Measurements from ENCODE around the gene AP3D1.
A peak's percentile ranks its signal among the peaks of the same experiment; 100 is the strongest.

The AP3D1 gene

GRCh38 chr19:2173388-2173766 lies 22.0 kb upstream of the AP3D1 start:
- Mint-ChIP-seq H3K27me3 (no peaks in the 10 kb centered on the region), H3K36me3 (ENCODE audit: low read depth) (peaks cover 44% of the 10 kb centered on the region), H3K4me3 (no peak overlapping the region), H3K4me1 (ENCODE audit: low read depth) (peaks cover 81% of the 10 kb centered on the region), H3K27ac (peak overlapping the region; percentile 42), H3K9me3 (no peaks in the 10 kb centered on the region)
- intact Hi-C loops (cut with micrococcal nuclease): no loop called here

- intact Hi-C loops (cut with micrococcal nuclease): no loop called here
- Mint-ChIP-seq H3K9me3 (no peaks in the 10 kb centered on the region), H3K4me3 (no peak overlapping the region), H3K27me3 (no peaks in the 10 kb centered on the region), H3K4me1 (ENCODE audit: low read depth) (peaks cover 89% of the 10 kb centered on the region), H3K27ac (no peak overlapping the region), H3K36me3 (ENCODE audit: low read depth) (peaks cover 35% of the 10 kb centered on the region)
These were observed 20.2 kb upstream of the AP3D1 start for GRCh38 chr19:2171349-2172145.

- peak overlapping the region; percentile 45 for H3K27ac Mint-ChIP-seq
- peaks cover 89% of the 10 kb centered on the region for H3K4me1 Mint-ChIP-seq (ENCODE audit: low read depth)
- H3K27me3 Mint-ChIP-seq: no peaks in the 10 kb centered on the region
- no peaks in the 10 kb centered on the region for H3K9me3 Mint-ChIP-seq
- intact Hi-C loops (cut with micrococcal nuclease): no loop called here
- H3K4me3 Mint-ChIP-seq: no peak overlapping the region
- H3K36me3 Mint-ChIP-seq (ENCODE audit: low read depth): peaks cover 31% of the 10 kb centered on the region
These were observed 19.6 kb upstream of the AP3D1 start for GRCh38 chr19:2170987-2171348.

GRCh38 chr19:2170219-2170618 lies 18.9 kb upstream of the AP3D1 start:
- Mint-ChIP-seq H3K4me3 (no peak overlapping the region), H3K9me3 (no peaks in the 10 kb centered on the region), H3K36me3 (ENCODE audit: low read depth) (peaks cover 26% of the 10 kb centered on the region), H3K27ac (peak overlapping the region; percentile 45), H3K27me3 (no peaks in the 10 kb centered on the region), H3K4me1 (ENCODE audit: low read depth) (peaks cover 91% of the 10 kb centered on the region)
- intact Hi-C loops (cut with micrococcal nuclease): no loop called here

- Mint-ChIP-seq H3K36me3 (ENCODE audit: low read depth) (peaks cover 28% of the 10 kb centered on the region), H3K9me3 (no peaks in the 10 kb centered on the region), H3K4me1 (ENCODE audit: low read depth) (peaks cover 93% of the 10 kb centered on the region), H3K27me3 (no peaks in the 10 kb centered on the region), H3K4me3 (peak overlapping the region; percentile 72), H3K27ac (peak overlapping the region; percentile 96)
- intact Hi-C loops (cut with micrococcal nuclease): no loop called here
These were observed 17.5 kb upstream of the AP3D1 start for GRCh38 chr19:2168619-2169424.

- peak overlapping the region; percentile 96 for H3K27ac Mint-ChIP-seq
- H3K9me3 Mint-ChIP-seq: no peaks in the 10 kb centered on the region
- H3K4me3 Mint-ChIP-seq: peak overlapping the region; percentile 72
- H3K27me3 Mint-ChIP-seq: no peaks in the 10 kb centered on the region
- H3K4me1 Mint-ChIP-seq (ENCODE audit: low read depth): peaks cover 85% of the 10 kb centered on the region
- intact Hi-C loops (cut with micrococcal nuclease): no loop called here
- peaks cover 20% of the 10 kb centered on the region for H3K36me3 Mint-ChIP-seq (ENCODE audit: low read depth)
These were observed 16.7 kb upstream of the AP3D1 start for GRCh38 chr19:2167896-2168618.

- Mint-ChIP-seq H3K9me3 (no peaks in the 10 kb centered on the region), H3K4me1 (ENCODE audit: low read depth) (peaks cover 82% of the 10 kb centered on the region), H3K27me3 (no peaks in the 10 kb centered on the region), H3K4me3 (peak overlapping the region; percentile 72), H3K36me3 (ENCODE audit: low read depth) (peaks cover 14% of the 10 kb centered on the region), H3K27ac (peak overlapping the region; percentile 96)
- intact Hi-C loops (cut with micrococcal nuclease): no loop called here
These were observed 15.7 kb upstream of the AP3D1 start for GRCh38 chr19:2166741-2167738.

- Mint-ChIP-seq H3K9me3 (no peaks in the 10 kb centered on the region), H3K4me3 (peak overlapping the region; percentile 87), H3K36me3 (ENCODE audit: low read depth) (peaks cover 14% of the 10 kb centered on the region), H3K4me1 (ENCODE audit: low read depth) (peaks cover 55% of the 10 kb centered on the region), H3K27me3 (no peaks in the 10 kb centered on the region), H3K27ac (peak overlapping the region; percentile 89)
- intact Hi-C loops (cut with micrococcal nuclease): no loop called here
These were observed 12.9 kb upstream of the AP3D1 start for GRCh38 chr19:2164020-2164998.

- intact Hi-C loops (cut with micrococcal nuclease): no loop called here
- peaks cover 8% of the 10 kb centered on the region for H3K36me3 Mint-ChIP-seq (ENCODE audit: low read depth)
- peaks cover 36% of the 10 kb centered on the region for H3K4me1 Mint-ChIP-seq (ENCODE audit: low read depth)
- H3K27ac Mint-ChIP-seq: peak overlapping the region; percentile 32
- no peaks in the 10 kb centered on the region for H3K9me3 Mint-ChIP-seq
- H3K27me3 Mint-ChIP-seq: no peaks in the 10 kb centered on the region
- H3K4me3 Mint-ChIP-seq: no peak overlapping the region
These were observed 9.0 kb upstream of the AP3D1 start for GRCh38 chr19:2160379-2160778.

GRCh38 chr19:2157452-2157851 lies 6.1 kb upstream of the AP3D1 start:
- no peaks in the 10 kb centered on the region for H3K27me3 Mint-ChIP-seq
- intact Hi-C loops (cut with micrococcal nuclease): no loop called here
- H3K27ac Mint-ChIP-seq: no peak overlapping the region
- no peaks in the 10 kb centered on the region for H3K36me3 Mint-ChIP-seq (ENCODE audit: low read depth)
- no peaks in the 10 kb centered on the region for H3K9me3 Mint-ChIP-seq
- peaks cover 26% of the 10 kb centered on the region for H3K4me1 Mint-ChIP-seq (ENCODE audit: low read depth)
- no peak overlapping the region for H3K4me3 Mint-ChIP-seq

- Mint-ChIP-seq H3K27me3 (no peaks in the 10 kb centered on the region), H3K4me1 (ENCODE audit: low read depth) (peaks cover 43% of the 10 kb centered on the region), H3K4me3 (no peak overlapping the region), H3K9me3 (no peaks in the 10 kb centered on the region), H3K36me3 (ENCODE audit: low read depth) (peaks cover 15% of the 10 kb centered on the region), H3K27ac (peak overlapping the region; percentile 62)
- intact Hi-C loops (cut with micrococcal nuclease): loop anchor here (5.0 kb wide), 2 partner anchors 118 to 137 kb away; partner anchors contain the start of gene BTBD2
These were observed 3.3 kb upstream of the AP3D1 start for GRCh38 chr19:2154587-2155075.

- Mint-ChIP-seq H3K9me3 (no peaks in the 10 kb centered on the region), H3K27ac (peak overlapping the region; percentile 87), H3K4me3 (peak overlapping the region; percentile 84), H3K4me1 (ENCODE audit: low read depth) (peaks cover 57% of the 10 kb centered on the region), H3K36me3 (ENCODE audit: low read depth) (peaks cover 50% of the 10 kb centered on the region), H3K27me3 (no peaks in the 10 kb centered on the region)
- intact Hi-C loops (cut with micrococcal nuclease): loop anchor here (1.0 to 5.0 kb wide), 3 partner anchors 85 to 134 kb away; partner anchors contain the start of genes BTBD2, PLEKHJ1 and SF3A2
These were observed 500 bp downstream of the AP3D1 start for GRCh38 chr19:2150794-2151338.

Measured in dendritic cell treated with granulocyte-macrophage colony-stimulating factor and Interleukin-4, amounts not matched to agents 40 ng/mL and 50 ng/mL, for 4 days (primary cell).